HG03175 (cell line): ENCODE measurements around the gene S100A9.
"Not testable (repeated sequence)": the region's sequence is repeated elsewhere in the genome, so short reads cannot be mapped to it uniquely, and the experiment has no call there.

ENCODE experiments used
- ATAC-seq: cut with Tn5 transposase; IDR thresholded peaks from one replicate; pipeline ENCODE4 v1.9.1; 2021; ENCODE audit warnings: mild to moderate bottlenecking, moderate library complexity; ENCODE audit not compliant: unreplicated experiment

S100A9 gene

GRCh38 chr1:153357853-153358690, at the start of gene S100A9:
S100A9 (plus strand) TSS chr1:153357854; CDS start chr1:153358284, 430 bp downstream.
- no peak for ATAC-seq

- no peak for ATAC-seq
Measured at GRCh38 chr1:153308540-153308939, 49.1 kb upstream of the S100A9 start.

- no peak for ATAC-seq
Measured at GRCh38 chr1:153309441-153309840, 48.2 kb upstream of the S100A9 start.

DNA sequence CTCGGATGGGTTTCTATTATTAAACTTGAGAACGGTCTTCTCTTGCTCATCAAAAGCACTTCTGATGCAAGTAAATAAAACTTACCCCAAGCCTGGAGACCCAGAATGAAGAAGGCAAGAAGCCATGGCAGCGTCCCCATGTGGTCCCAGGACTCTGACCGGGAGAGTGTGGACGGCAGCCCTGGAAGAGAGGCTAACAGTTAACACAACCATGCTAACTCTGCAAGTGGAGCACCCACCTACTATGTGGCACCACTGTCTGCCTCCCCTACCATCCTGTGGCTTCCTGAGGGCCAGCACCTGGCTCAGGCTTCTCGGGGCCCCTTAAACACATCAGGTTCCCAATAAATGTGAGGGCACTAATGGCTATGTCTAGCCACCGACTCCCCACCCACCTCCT, 47.1 kb upstream of the S100A9 start:
- no peak for ATAC-seq

DNA sequence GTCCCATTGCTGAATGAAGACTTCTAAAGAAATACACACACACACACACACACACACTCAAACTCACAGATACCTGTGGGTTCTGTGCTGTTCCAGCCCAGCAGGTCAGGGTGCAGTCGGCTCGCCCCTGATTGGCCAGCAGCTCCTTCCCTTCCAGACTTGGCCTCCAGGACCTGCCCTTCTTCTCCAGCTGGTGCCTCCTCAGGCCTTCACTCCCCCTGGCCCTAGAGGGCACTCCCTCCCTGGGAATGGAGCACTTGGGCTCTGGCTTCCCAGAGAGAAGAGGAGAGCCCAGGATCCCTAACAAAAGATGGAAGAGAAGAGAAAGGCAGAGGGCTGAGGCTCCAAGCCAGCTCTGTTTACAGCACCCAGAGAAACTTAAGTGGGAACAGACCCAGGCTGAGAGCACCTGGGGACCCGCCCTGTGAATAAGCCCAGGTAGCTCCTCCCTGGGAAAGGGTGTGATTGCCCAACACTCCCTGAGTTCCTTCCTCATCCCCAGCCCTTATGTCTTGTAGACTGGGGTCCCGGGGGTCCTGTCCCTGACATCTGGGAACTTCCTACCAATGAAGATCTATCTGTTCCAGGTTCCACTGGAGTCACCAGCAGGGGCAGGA, 45.0 kb upstream of the S100A9 start, which contains the start of gene PGLYRP3:
TSS of gene PGLYRP3 (minus strand) at position 383 of the 617 bp plus-strand sequence. CDS start 2,287 bp downstream, outside the sequence.
- no peak for ATAC-seq

- ATAC-seq = no peak
Measured at GRCh38 chr1:153313288-153313687, 44.4 kb upstream of the S100A9 start.

DNA sequence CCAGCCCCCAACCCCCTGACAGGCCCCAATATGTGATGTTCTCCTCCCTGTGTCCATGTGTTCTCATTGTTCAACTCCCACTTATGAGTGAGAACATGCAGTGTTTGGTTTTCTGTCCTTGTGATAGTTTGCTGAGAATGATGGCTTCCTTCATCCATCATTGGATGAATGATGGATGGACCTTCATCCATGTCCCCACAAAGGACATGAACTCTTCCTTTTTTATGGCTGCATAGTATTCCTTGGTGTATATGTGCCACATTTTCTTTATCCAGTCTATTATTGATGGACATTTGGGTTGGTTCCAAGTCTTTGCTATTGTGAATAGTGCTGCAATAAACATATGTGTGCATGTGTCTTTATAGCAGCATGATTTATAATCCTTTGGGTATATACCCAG, 43.3 kb upstream of the S100A9 start:
- not testable (repeated sequence) for ATAC-seq

DNA sequence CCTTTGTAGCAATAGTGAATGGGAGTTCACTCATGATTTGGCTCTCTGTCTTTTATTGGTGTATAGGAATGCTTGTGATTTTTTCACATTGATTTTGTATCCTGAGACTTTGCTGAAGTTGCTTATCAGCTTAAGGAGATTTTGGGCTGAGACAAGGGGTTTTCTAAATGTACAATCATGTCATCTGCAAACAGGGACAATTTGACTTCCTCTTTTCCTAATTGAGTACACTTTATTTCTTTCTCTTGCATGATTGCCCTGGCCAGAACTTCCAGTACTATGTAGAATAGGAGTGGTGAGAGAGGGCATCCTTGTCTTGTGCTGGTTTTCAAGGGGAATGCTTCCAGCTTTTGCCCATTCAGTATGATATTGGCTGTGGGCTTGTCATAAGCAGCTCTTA, 41.6 kb upstream of the S100A9 start:
- not testable (repeated sequence) for ATAC-seq

DNA sequence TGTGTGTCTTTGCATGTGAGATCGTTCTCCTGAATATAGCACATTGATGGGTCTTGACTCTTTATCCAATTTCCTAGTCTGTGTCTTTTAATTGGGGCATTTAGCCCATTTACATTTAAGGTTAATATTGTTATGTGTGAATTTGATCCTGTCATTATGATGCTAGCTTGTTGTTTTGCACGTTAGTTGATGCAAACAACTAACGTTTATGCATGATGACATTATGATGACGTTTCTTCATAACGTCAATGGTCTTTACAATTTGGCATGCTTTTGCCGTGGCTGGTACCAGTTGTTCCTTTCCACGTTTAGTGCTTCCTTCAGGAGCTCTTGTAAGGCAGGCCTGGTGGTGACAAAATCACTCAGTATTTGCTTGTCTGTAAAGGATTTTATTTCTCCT, 39.5 kb upstream of the S100A9 start:
- ATAC-seq = not testable (repeated sequence)

DNA sequence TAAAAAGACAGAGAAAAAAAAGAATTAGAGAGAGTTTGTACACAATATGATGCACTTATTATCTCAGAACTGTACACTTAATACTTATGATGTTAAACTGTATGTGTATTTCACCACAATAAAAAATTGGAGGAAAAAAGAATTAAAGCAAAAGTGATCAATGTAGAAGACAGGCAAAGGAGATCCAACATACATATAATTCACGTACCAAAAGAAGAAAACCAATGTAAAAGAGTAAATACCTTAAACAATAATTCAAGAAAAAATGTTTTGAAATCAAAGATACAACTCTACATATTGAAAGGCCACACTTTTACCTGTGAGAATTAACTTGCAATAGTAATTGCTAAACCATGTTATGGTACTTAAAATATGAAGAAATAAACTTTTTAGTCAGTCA, 35.1 kb upstream of the S100A9 start:
- ATAC-seq = no peak

- ATAC-seq = no peak
Measured at GRCh38 chr1:153324912-153325311, 32.7 kb upstream of the S100A9 start.

- no peak for ATAC-seq
Measured at GRCh38 chr1:153333902-153334301, 23.8 kb upstream of the S100A9 start.

GRCh38 chr1:153336650-153337049, 21.0 kb upstream of the S100A9 start:
- ATAC-seq = no peak

DNA sequence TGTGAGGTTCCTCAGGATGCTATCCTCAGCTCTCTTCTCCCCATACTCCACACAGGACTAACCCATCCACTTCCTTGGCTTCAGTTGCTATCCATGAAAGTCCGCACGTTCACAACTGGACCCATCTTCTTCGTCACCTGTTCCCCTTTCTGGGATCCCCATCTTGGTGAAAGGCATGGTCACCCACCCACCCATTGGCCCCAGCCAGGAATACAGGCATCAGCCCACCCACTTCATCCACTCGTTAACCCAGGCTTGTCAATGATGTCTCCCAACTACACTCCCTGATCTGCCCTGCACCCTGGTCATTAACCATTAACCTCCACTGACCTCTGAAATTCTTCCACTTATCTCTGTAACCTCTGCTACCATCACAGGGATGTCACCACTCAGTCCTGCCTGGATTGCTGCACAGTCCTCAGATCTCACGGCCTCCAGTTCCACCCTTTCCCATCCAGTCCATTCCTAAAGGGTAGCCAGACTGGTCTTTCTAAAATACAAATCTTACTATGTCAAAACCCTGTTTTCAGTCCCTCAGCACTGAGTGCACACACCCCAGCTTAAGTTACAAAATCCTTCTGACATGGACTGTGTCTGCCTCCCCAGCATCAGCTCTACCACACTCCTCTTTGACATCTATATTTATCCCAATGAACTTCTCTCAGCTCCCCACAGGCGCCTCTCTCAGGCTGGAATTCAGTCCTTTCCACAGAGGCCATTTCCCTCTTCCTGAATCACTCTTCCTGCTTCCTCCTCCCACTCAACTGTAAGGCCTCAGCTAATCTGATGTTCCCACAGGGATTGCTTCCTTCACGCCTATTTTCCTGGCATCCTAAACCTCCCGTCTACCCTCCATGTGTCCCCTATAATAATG, 19.4 kb upstream of the S100A9 start:
- ATAC-seq = no peak

GRCh38 chr1:153339802-153340201, 17.9 kb upstream of the S100A9 start:
- no peak for ATAC-seq

GRCh38 chr1:153340356-153340755, 17.3 kb upstream of the S100A9 start:
- no peak for ATAC-seq

DNA sequence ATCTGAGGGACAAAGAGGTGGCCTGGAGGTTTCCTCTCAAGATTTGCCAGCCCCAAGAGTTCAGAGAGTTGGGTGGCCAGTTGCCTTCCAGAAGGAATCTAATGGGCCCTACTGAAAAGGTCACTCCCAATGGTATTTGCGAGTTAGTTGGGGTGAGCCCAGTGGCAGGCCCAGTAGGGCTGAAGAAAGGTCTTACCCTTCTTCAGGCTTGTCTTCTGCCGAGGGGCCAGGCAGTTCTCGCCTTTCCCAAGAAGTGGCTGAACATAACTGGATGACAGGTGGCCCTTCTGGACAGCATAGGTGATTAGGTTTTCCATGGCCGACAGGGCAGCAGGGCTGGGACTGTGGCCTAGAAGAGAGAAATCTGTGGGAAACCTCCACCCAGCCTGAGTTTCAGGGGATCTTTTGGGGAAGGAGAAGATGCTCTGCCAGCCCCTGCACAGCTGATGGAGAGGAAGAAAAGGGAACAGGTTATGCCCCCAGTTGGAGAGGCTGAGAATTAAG, 16.2 kb upstream of the S100A9 start:
- ATAC-seq = no peak

DNA sequence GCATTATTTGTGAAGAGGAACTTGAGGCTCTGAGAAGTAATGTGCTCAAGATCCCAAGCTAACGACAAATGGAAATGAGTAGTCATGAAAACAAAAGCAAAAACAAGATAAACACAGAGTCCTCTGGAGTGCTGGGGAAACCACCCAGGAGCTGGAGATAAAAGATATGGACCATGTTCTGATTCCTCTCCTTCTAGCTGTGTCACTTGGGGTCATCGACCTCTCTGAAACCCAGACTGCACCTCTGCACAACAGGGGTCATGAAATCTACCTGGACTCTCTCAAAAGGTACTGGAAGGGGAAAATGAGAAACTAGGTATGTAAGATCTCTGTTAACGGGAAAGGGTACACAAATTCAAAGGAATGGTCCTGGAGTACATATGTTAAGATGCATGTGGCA, 15.5 kb upstream of the S100A9 start:
- ATAC-seq = no peak

GRCh38 chr1:153343040-153343681, 14.5 kb upstream of the S100A9 start:
- ATAC-seq = no peak
